H1 (cell line): Measurements from ENCODE around the gene OR9A2. TPM values are rescaled to one million over a fixed set of nuclear protein-coding genes. Genes with fewer than 3 reads are reported as not detected.

Experiments used
- SIX5 ChIP-seq: IDR thresholded peaks from 2 replicates; pipeline ENCODE4 v1.6.1; 2011; ENCODE audit warnings: mild to moderate bottlenecking, low read depth, low read length
- polyA plus RNA-seq, 7 experiments: library from polyadenylated mRNA; depleted of rRNA in 3 of 7; stranded (reverse) in 5 of 7; unstranded in 2 of 7; fragments of >200 nt in 5 of 7; fragments of 200-250 nt in 2 of 7; gene quantifications; 1 replicate in 5 of 7; 2 replicates in 1 of 7; 4 replicates in 1 of 7; pipeline versions ENCODE4 v1.2.1 to v1.2.3, GENCODE V29; 2011 to 2013; ENCODE audit warnings: missing spikeins in 2 of 7, mixed read lengths in 2 of 7
- total RNA-seq: library from RNA; stranded (reverse); fragmentation: NEBNext Ultra II Directional; extraction: Animal tissue kit (Norgen Biotek cat#: 25700); gene quantifications from 2 replicates; pipeline ENCODE4 v1.2.1, GENCODE V29; 2021

OR9A2 gene
- total and polyA plus RNA-seq, 2 of the 8 experiments (the other 6 are each of a cell fraction or from before 2014, with no cell fraction given) = not detected

DNA sequence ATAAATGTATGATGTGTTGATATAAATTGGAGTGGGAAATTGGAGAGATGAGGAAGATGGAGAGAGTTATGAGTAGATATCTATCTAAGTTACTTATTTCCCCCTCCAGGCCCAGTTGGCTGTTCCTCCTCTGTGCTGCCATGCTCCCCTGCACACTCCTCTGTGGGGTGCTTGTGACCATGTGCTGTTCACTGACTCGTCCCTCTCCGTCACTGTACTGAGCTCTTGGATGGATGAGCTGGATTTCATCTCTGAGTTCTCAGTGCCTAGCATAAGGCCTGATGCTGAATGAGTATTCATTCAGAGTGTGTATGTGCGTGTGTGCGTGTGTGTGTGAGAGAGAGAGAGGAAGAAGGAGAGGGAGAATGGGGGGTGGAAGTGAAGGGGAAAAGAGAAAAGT is 14.5 kb downstream of the OR9A2 start (continued):
- no peak for TF ChIP-seq SIX5
- TF ChIP-seq, all 59 proteins: peak for 0
